ENCODE measurements around the gene SDC4.
A peak's percentile ranks its signal among the peaks of the same experiment; 100 is the strongest.
"Not testable (repeated sequence)": the region's sequence is repeated elsewhere in the genome, so short reads cannot be mapped to it uniquely, and the experiment has no call there.

The SDC4 gene

GRCh38 chr20:45358282-45359068 lies 10.3 kb upstream of the SDC4 start:
- Histone ChIP-seq H3K27ac (peak overlapping the region; percentile 84 to 87), H3K4me3 (peak overlapping the region in 1 of 2 donors; percentile 12), H3K27me3 (no peaks in the 10 kb centered on the region), H3K4me1 (peaks cover 0 to 47% (median 32%) of the 10 kb centered on the region in 4 donors), H3K36me3 (no peaks in the 10 kb centered on the region), H3K9me3 (no peaks in the 10 kb centered on the region)
- peak; percentile 94 to 97 for DNase-seq
- intact Hi-C loops (cut with DNase I; ENCODE audit: low total_unique reads), result loop anchor here (2.0 kb wide), 1 partner anchor 22 kb away; no protein-coding TSS in a partner anchor
- no peak for TF ChIP-seq CTCF (IDR thresholded peaks at IDR 0.05)

GRCh38 chr20:45355209-45356084 lies 7.2 kb upstream of the SDC4 start:
- peaks cover 0 to 33% (median 30%) of the 10 kb centered on the region in 4 donors for H3K4me1 ChIP-seq
- H3K27ac ChIP-seq, result peak overlapping the region in 1 of 2 donors; percentile 87
- DNase-seq, result peak in 1 of 2 donors; percentile 2
- no peak overlapping the region for H3K4me3 ChIP-seq
- H3K9me3 ChIP-seq, result no peaks in the 10 kb centered on the region
- intact Hi-C loops (cut with DNase I; ENCODE audit: low total_unique reads), result no loop called here
- H3K27me3 ChIP-seq, result no peaks in the 10 kb centered on the region
- TF ChIP-seq CTCF (IDR thresholded peaks at IDR 0.05), result no peak
- H3K36me3 ChIP-seq, result no peaks in the 10 kb centered on the region

- Histone ChIP-seq H3K27me3 (no peaks in the 10 kb centered on the region), H3K36me3 (no peaks in the 10 kb centered on the region), H3K9me3 (no peaks in the 10 kb centered on the region), H3K27ac (no peak overlapping the region), H3K4me1 (peaks cover 0 to 25% (median 22%) of the 10 kb centered on the region in 4 donors), H3K4me3 (no peak overlapping the region)
- intact Hi-C loops (cut with DNase I; ENCODE audit: low total_unique reads), result no loop called here
- DNase-seq, result peak in 1 of 2 donors; percentile 20
- no peak for TF ChIP-seq CTCF (IDR thresholded peaks at IDR 0.05)
These were observed 6.4 kb upstream of the SDC4 start for GRCh38 chr20:45354423-45355208.

- Histone ChIP-seq H3K4me1 (peaks cover 0 to 26% (median 16%) of the 10 kb centered on the region in 4 donors), H3K4me3 (no peak overlapping the region), H3K27ac (no peak overlapping the region), H3K27me3 (no peaks in the 10 kb centered on the region), H3K36me3 (no peaks in the 10 kb centered on the region), H3K9me3 (no peaks in the 10 kb centered on the region)
- intact Hi-C loops (cut with DNase I; ENCODE audit: low total_unique reads), result no loop called here
- peak in 1 of 2 donors; percentile 13 for DNase-seq
- TF ChIP-seq CTCF (IDR thresholded peaks at IDR 0.05), result no peak
These were observed 5.5 kb upstream of the SDC4 start for GRCh38 chr20:45353746-45354145.

- intact Hi-C loops (cut with DNase I; ENCODE audit: low total_unique reads), result no loop called here
- Histone ChIP-seq H3K4me1 (peaks cover 0 to 20% (median 10%) of the 10 kb centered on the region in 4 donors), H3K36me3 (no peaks in the 10 kb centered on the region), H3K4me3 (no peak overlapping the region), H3K9me3 (no peaks in the 10 kb centered on the region), H3K27me3 (no peaks in the 10 kb centered on the region), H3K27ac (no peak overlapping the region)
- TF ChIP-seq CTCF (IDR thresholded peaks at IDR 0.05), result no peak
- DNase-seq, result no peak
These were observed 4.5 kb upstream of the SDC4 start for GRCh38 chr20:45352729-45353128.

- H3K36me3 ChIP-seq; H3K27ac ChIP-seq; intact Hi-C loops (cut with DNase I; ENCODE audit: low total_unique reads); H3K27me3 ChIP-seq; H3K9me3 ChIP-seq; H3K4me3 ChIP-seq: not testable (repeated sequence)
- peak in 1 of 2 donors; percentile 17 for DNase-seq
- H3K4me1 ChIP-seq, result peaks cover 0 to 28% (median 15%) of the 10 kb centered on the region in 4 donors
These were observed 2.6 kb upstream of the SDC4 start for GRCh38 chr20:45350795-45351194.

Measured in tibial artery (tissue), 4 donors.